Measurements from ENCODE around the gene NMUR2.

NMUR2 gene

DNA sequence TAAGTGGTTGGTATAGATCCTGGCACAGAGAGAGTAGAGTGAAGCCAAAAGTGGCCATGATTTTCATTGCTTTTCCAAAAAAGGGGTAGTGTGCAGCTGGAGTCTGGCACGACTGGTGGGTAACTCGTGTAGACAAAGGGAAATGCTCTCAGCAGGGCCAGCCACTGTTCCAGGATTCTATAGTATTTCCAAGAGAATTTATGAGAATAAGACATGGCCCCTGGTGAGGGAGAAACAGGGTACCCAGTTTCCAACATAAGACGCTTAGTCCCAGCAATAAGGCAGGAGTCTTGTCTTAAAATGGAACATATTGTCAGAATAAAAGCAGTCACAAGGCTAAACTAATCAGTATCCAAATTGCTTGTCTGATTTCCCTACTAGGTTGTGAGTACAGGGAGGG is 52.1 kb downstream of the NMUR2 start:
- Mint-ChIP-seq H3K9me3 (ENCODE audit: low read depth) (no peaks in the 10 kb centered on the region), H3K27ac (no peak overlapping the region), H3K4me3 (no peak overlapping the region)

DNA sequence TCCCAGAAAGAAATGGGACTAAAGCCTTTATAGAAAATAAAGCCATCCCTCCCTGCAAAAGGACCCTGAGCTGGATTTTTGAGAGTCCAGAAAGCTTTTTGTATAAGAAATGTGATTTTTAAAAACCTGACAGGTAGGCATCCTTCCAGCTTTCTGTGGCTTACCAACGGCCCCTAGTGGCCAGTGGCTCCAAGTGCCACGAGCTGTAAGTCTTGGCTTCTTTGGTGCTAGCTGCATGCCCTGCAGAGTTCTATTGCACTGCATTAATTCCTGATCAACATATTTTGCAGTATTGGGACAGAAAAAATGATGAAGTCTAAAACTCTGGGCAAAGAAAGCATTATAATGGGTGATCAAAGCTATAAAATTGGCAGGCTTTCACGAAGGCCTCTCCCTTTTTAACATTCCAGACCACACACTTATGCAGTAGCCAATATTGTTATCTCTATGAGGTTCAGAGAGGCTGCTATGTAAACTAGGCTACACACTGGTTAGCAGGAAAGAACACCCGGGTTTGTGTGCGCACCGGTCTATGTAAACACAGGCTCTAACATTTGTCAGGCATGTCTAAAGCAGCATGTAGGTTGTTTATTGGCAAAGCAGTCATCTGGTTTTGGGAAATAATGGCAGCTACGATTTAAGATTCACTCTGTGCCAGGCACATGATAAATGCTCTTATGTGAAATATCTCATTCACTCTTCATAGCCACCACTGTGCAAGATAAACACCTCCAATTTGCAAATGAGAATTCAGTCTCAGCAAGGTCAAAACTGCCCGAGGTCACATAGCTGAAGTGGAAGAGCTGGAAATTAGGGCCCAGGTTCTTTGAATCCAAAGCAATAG is 55.2 kb downstream of the NMUR2 start:
- Mint-ChIP-seq H3K27ac (no peak overlapping the region), H3K27me3 (no peaks in the 10 kb centered on the region), H3K4me3 (no peak overlapping the region), H3K4me1 (ENCODE audit: low read depth) (no peaks in the 10 kb centered on the region), H3K36me3 (no peaks in the 10 kb centered on the region), H3K9me3 (ENCODE audit: low read depth) (no peaks in the 10 kb centered on the region)

More for the DNA sequence above, 52.1 kb downstream of the NMUR2 start:
- no peaks in the 10 kb centered on the region for H3K36me3 Mint-ChIP-seq
- no peaks in the 10 kb centered on the region for H3K27me3 Mint-ChIP-seq
- no peaks in the 10 kb centered on the region for H3K4me1 Mint-ChIP-seq (ENCODE audit: low read depth)
